Fibroblast of villous mesenchyme (primary cell): Measurements from ENCODE around the gene DOCK8. TPM values are rescaled to one million over a fixed set of nuclear protein-coding genes. Genes with fewer than 3 reads are reported as not detected.

Experiments
- DNase-seq: peaks from one replicate; pipeline ENCODE4 v3.0.0-alpha.2; 2010; ENCODE audit warnings: low read depth
- H3K4me3 ChIP-seq: 2 replicates; pipeline ENCODE4 v1.5.1; 2011; ENCODE audit warnings: low read depth, mild to moderate bottlenecking, low read length
- total RNA-seq: library from RNA; depleted of rRNA; stranded (reverse); fragments of >200 nt; gene quantifications from 2 replicates; pipeline ENCODE4 v1.2.3, GENCODE V29; 2012
- TF ChIP-seq, protein P1 (sequence below): IDR thresholded peaks from 2 replicates; pipeline ENCODE4 v1.5.1; 2012; ENCODE audit warnings: low read depth, mild to moderate bottlenecking, low read length; ENCODE audit not compliant: insufficient read depth

The DOCK8 gene
- total RNA-seq, 1 donor: 2.6 TPM

DNA sequence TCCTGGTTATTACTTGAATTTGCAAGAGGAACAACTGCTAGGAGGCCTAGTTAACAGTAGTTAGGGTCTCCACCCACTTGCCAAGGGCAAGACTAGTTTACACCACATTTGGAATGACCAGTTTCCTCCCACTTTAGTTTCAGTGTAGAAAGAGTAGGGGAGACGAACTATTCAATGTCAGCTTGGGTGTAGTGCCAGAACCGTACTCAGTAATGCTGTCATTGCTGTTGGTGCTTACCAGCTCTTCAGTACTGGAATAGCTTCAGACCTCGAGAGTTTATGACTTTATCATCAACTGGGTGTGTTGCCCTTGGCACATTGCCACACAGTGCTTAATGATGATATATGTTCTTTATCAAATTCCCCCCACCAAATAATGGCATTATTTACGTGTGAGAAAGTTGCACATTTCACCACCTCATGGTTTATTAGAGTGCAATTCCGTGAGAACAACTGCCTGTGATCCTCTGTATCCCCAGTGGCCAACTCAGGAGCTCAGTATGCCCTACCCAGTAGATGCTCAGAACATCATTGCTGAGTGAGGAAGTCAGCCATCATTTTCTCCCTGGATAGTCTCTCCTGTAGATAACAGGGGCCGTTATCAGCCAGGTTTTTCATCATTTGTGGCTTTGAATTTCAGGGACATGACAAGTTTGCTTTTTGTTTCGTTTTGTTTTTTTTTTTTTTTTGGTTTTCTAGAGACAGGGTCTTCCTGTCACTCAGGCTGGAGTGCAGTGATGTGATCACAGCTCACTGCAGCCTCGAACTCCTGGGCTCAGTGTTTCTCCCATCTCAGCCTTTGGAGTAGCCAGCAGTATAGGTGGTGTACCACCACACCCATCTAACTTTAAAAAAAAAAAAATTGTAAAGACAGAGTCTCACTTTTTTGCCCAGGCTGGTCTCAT, 67.3 kb downstream of the DOCK8 start:
- DNase-seq: no peak
- no peak overlapping the region for H3K4me3 ChIP-seq
- TF ChIP-seq, protein P1, sequence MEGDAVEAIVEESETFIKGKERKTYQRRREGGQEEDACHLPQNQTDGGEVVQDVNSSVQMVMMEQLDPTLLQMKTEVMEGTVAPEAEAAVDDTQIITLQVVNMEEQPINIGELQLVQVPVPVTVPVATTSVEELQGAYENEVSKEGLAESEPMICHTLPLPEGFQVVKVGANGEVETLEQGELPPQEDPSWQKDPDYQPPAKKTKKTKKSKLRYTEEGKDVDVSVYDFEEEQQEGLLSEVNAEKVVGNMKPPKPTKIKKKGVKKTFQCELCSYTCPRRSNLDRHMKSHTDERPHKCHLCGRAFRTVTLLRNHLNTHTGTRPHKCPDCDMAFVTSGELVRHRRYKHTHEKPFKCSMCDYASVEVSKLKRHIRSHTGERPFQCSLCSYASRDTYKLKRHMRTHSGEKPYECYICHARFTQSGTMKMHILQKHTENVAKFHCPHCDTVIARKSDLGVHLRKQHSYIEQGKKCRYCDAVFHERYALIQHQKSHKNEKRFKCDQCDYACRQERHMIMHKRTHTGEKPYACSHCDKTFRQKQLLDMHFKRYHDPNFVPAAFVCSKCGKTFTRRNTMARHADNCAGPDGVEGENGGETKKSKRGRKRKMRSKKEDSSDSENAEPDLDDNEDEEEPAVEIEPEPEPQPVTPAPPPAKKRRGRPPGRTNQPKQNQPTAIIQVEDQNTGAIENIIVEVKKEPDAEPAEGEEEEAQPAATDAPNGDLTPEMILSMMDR: no peak

DNA sequence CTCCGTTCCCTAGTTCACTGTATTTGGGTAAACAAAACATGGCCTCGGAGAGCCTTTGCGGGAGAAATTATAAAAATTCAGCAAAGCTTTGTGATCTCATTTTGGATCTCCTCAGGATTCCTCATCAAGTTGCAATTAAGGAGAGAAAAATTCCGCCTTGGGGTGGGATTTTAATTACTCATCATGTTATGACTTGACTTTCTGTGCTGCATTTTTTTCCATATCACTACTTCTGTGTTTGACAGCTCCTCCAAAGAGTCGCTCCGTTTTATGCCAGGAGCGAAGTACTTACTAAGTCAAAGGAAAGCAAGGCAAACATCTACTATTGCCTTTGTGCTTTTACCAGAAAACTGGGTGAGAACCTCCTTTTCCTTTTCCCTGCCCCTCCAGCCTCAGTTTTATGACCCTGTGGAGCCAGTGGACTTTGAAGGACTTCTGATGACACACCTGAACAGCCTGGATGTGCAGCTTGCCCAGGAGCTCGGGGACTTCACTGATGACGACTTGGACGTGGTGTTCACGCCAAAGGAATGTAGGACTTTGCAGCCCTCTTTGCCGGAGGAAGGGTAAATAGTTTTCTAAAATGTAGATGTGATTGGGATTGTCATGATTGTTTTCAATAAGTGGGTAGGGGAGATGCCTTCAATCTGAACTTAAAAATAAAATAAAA, 71.5 kb downstream of the DOCK8 start:
- no peak overlapping the region for H3K4me3 ChIP-seq
- TF ChIP-seq, protein P1: no peak
- DNase-seq: no peak

DNA sequence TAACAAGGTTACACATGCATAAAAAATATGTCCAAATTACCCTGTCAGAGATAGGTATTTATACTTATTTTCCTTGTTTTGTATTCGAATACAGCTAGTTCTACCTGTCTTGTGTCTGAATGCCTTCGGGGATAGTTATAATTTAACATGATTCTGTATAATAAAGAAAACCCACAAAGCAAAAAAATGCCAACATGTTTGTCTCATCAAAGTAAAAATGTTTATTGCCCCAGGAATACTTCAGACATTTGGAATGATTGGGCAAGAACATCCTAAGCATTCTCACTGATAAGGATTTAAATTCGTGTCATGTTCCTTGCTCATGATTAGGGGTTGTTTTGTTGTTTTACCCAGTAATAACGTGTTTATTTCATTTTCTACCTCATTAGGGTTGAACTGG, 74.5 kb downstream of the DOCK8 start:
- H3K4me3 ChIP-seq: no peak overlapping the region
- TF ChIP-seq, protein P1: no peak
- no peak for DNase-seq

DNA sequence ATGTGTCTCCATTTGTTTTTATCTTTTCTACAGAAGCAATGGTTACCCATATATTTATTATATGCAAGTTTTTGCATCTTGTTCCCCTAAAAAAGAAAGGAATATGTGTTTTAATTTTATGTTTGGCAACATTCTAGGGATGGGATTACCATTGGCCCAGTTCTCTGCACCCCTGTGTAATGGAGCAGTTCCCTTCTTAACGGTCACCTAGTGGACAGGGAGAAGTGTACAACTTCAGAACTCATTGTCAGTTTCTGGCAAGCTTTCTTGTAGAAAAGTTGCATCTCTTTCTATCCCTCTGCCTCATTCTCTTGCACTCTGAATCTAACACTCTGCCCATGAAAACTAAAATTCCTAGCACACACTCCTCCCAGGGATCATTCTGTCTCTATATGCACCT, 78.2 kb downstream of the DOCK8 start:
- H3K4me3 ChIP-seq: no peak overlapping the region
- DNase-seq: no peak
- TF ChIP-seq, protein P1: no peak

DNA sequence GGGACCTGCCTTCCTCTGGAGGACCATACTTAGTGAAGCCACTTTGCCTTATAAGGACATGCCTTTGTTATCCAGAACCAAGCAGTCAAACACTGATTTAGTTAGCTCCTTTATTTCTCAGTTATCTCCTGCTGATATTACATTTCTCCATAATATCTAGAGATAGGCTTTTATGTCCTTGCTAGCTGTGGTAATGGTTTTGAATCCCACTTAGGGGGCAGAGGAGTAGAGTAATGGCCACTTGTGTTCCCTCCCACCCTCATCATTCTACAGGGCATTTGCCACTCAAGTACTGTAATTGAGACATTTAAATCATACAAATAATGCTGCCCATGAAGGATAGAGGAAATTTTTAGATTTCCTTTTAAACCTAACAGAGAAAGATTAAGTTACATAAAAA, 80.9 kb downstream of the DOCK8 start:
- TF ChIP-seq, protein P1: no peak
- H3K4me3 ChIP-seq: no peak overlapping the region
- DNase-seq: no peak

DNA sequence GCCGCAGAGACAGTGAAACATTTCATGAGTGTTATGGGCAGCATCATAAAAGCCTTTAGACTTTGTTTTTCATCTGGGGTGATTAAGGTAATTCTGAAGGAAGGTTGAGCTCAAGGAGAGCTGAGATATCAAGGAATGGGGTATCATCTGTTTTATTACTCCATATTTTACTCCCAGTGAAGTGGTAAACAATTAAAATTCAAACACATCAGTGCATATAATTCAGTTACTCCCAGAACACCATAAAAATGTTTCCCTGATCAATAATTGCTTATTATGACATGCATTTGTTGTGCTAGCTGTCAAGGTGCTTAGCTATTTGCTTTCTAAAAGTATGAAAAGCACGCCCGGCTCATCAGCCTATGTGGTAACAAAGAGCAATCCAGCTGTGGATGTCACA, 81.7 kb downstream of the DOCK8 start:
- no peak for DNase-seq
- TF ChIP-seq, protein P1: no peak
- no peak overlapping the region for H3K4me3 ChIP-seq
